Measurements from ENCODE around the gene ZNF785. TPM values are rescaled to one million over a fixed set of nuclear protein-coding genes. Genes with fewer than 3 reads are reported as not detected.

Gene ZNF785
- total RNA-seq, 1 experiment from 2014 or later: 18.8 TPM

DNA sequence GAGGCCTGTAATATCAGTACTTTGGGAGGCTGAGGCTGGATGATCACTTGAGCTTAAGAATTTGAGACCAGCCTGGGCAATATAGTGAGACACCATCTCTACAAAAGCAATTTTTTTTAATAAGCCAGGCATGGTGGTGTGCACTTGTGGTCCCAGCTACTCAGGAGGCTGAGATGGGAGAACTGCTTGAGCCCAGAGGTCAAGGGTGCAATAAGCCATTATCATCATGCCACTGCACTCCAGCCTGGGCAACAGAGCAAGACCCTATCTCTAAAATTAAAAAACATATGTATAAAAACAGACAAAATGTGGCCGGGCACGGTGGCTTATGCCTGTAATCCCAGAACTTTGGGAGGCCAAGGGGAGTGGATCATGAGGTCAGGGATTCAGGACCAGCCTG lies 3.2 kb upstream of the ZNF785 start:
- Mint-ChIP-seq H3K27ac (no peak overlapping the region), H3K4me1 (peaks cover 4 to 10% of the 10 kb centered on the region in 2 experiments; a peak in 3 of 4 replicates), H3K9me3 (no peaks in the 10 kb centered on the region), H3K27me3 (ENCODE audit: low read depth) (no peaks in the 10 kb centered on the region), H3K36me3 (ENCODE audit: insufficient read depth in 1 of 3, low read depth in 3 of 3) (peaks cover 8 to 22% (median 15%) of the 10 kb centered on the region in 3 experiments; a peak in 6 of 7 replicates), H3K4me3 (no peak overlapping the region)
- no peak overlapping the region for H3K4me2 ChIP-seq (ENCODE audit: insufficient read depth, insufficient read length, low read length)
- H3K23me2 ChIP-seq (ENCODE audit: insufficient read length, low read depth, low read length, poor library complexity, severe bottlenecking): peaks cover 7% of the 10 kb centered on the region
- no peak overlapping the region for H2BK120ac ChIP-seq (ENCODE audit: low read depth, low read length, poor library complexity, severe bottlenecking)
- no peak overlapping the region for H3K23ac ChIP-seq (ENCODE audit: insufficient read length, low read depth, low read length)
- H3K9ac ChIP-seq (ENCODE audit: extremely low read depth, insufficient read length, low read length): no peak overlapping the region
- H3K18ac ChIP-seq (ENCODE audit: insufficient read length, low read depth, low read length): no peak overlapping the region
- no peak overlapping the region for H4K8ac ChIP-seq (replicated peaks; ENCODE audit: insufficient read length, low read depth, low read length)
- H3K9me3 ChIP-seq (ENCODE audit: control insufficient read depth, low read depth, low read length): no peaks in the 10 kb centered on the region
- H2AFZ ChIP-seq (ENCODE audit: low read length): no peak overlapping the region
- H3K27ac ChIP-seq (ENCODE audit: insufficient read length, low read depth, low read length): no peak overlapping the region
- TF ChIP-seq, protein P1, sequence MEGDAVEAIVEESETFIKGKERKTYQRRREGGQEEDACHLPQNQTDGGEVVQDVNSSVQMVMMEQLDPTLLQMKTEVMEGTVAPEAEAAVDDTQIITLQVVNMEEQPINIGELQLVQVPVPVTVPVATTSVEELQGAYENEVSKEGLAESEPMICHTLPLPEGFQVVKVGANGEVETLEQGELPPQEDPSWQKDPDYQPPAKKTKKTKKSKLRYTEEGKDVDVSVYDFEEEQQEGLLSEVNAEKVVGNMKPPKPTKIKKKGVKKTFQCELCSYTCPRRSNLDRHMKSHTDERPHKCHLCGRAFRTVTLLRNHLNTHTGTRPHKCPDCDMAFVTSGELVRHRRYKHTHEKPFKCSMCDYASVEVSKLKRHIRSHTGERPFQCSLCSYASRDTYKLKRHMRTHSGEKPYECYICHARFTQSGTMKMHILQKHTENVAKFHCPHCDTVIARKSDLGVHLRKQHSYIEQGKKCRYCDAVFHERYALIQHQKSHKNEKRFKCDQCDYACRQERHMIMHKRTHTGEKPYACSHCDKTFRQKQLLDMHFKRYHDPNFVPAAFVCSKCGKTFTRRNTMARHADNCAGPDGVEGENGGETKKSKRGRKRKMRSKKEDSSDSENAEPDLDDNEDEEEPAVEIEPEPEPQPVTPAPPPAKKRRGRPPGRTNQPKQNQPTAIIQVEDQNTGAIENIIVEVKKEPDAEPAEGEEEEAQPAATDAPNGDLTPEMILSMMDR (conservative IDR thresholded peaks at IDR 0.05): no peak
- no peak overlapping the region for H4K5ac ChIP-seq (ENCODE audit: insufficient read length, low read depth, low read length)
- no peaks in the 10 kb centered on the region for H4K20me1 ChIP-seq (ENCODE audit: control insufficient read depth, insufficient read depth, insufficient read length)
- H3K4ac ChIP-seq (ENCODE audit: low read depth, low read length): no peak overlapping the region
- H4K91ac ChIP-seq (ENCODE audit: insufficient read length, low read depth, low read length): no peak overlapping the region
- no peak overlapping the region for H3K14ac ChIP-seq (ENCODE audit: insufficient read depth, low read length)
- H3K27me3 ChIP-seq (ENCODE audit: insufficient read depth, low read length): no peaks in the 10 kb centered on the region
- no peaks in the 10 kb centered on the region for H3K79me1 ChIP-seq (ENCODE audit: insufficient read depth, low read depth, low read length, poor library complexity, severe bottlenecking)
- no peak overlapping the region for H2AK5ac ChIP-seq (ENCODE audit: insufficient read length, low read length)
- H2BK20ac ChIP-seq (ENCODE audit: low read depth, low read length, poor library complexity, severe bottlenecking): no peak overlapping the region
- no peak for DNase-seq
- no peaks in the 10 kb centered on the region; the same call in 1 of the 2 replicates for H3K4me1 ChIP-seq (ENCODE audit: insufficient read depth, low read length)
- H3T11ph ChIP-seq (ENCODE audit: low read length): no peak overlapping the region
- H2BK15ac ChIP-seq (ENCODE audit: low read depth, low read length): no peak overlapping the region
- no peak overlapping the region for H3K56ac ChIP-seq (ENCODE audit: insufficient read length, low read depth, low read length)
- no CpG with 5 or more reads among the region's 2 CpGs for WGBS (ENCODE audit: extremely low coverage, insufficient read length, low lambda C conversion rate)
- H2BK12ac ChIP-seq (ENCODE audit: insufficient read length, low read depth, low read length): no peak overlapping the region
- no peak overlapping the region for H2BK5ac ChIP-seq (ENCODE audit: insufficient read length, low read length)
- no peaks in the 10 kb centered on the region for H3K79me2 ChIP-seq (ENCODE audit: insufficient read depth, low read length)
